H9 (cell line): ENCODE results near the gene ERC1. TPM values are rescaled to one million over a fixed set of nuclear protein-coding genes. Genes with fewer than 3 reads are reported as not detected.

Experiments used
- DNase-seq: peaks from one replicate; pipeline ENCODE4 v3.0.0-alpha.2; 2017
- H2AFZ ChIP-seq: one replicate; pipeline ENCODE4 v1.6.1; 2013; ENCODE audit warnings: mild to moderate bottlenecking, low read length, control low read depth, moderate library complexity
- H2AK5ac ChIP-seq: 2 replicates; pipeline ENCODE4 v1.6.1; 2013; ENCODE audit warnings: low read length, control low read depth, mixed read lengths; ENCODE audit not compliant: insufficient read length
- H2BK120ac ChIP-seq: one replicate; pipeline ENCODE4 v1.6.1; 2013; ENCODE audit warnings: low read depth, mild to moderate bottlenecking, low read length, control low read depth, inconsistent platforms; ENCODE audit not compliant: poor library complexity, severe bottlenecking
- H2BK12ac ChIP-seq: 2 replicates; pipeline ENCODE4 v1.6.1; 2013; ENCODE audit warnings: low read length, control low read depth, mixed read lengths, low read depth; ENCODE audit not compliant: insufficient read length
- H2BK15ac ChIP-seq: 2 replicates; pipeline ENCODE4 v1.6.1; 2013; ENCODE audit warnings: low read depth, low read length, control low read depth
- H2BK20ac ChIP-seq: one replicate; pipeline ENCODE4 v1.6.1; 2013; ENCODE audit warnings: low read depth, mild to moderate bottlenecking, low read length, control low read depth, inconsistent platforms; ENCODE audit not compliant: poor library complexity, severe bottlenecking
- H2BK5ac ChIP-seq: 2 replicates; pipeline ENCODE4 v1.6.1; 2013; ENCODE audit warnings: low read length, control low read depth, mixed read lengths; ENCODE audit not compliant: insufficient read length
- H3K14ac ChIP-seq: 2 replicates; pipeline ENCODE4 v1.6.1; 2013; ENCODE audit warnings: low read length, control low read depth; ENCODE audit not compliant: insufficient read depth
- H3K18ac ChIP-seq: 2 replicates; pipeline ENCODE4 v1.6.1; 2013; ENCODE audit warnings: low read depth, mild to moderate bottlenecking, mixed read lengths, low read length, control low read depth; ENCODE audit not compliant: insufficient read length
- H3K23ac ChIP-seq: 2 replicates; pipeline ENCODE4 v1.6.1; 2013; ENCODE audit warnings: low read length, control low read depth, mixed read lengths, low read depth; ENCODE audit not compliant: insufficient read length
- H3K23me2 ChIP-seq: 2 replicates; pipeline ENCODE4 v1.6.1; 2013; ENCODE audit warnings: low read depth, mild to moderate bottlenecking, mixed read lengths, low read length, control low read depth; ENCODE audit not compliant: insufficient read length, poor library complexity, severe bottlenecking
- H3K27ac ChIP-seq: 2 replicates; pipeline ENCODE4 v1.5.1; 2013; ENCODE audit warnings: low read length, control low read depth, mixed read lengths, low read depth; ENCODE audit not compliant: insufficient read length
- H3K27me3 ChIP-seq: 2 replicates; pipeline ENCODE4 v1.6.1; 2013; ENCODE audit warnings: low read length, control low read depth, inconsistent platforms; ENCODE audit not compliant: insufficient read depth
- H3K4ac ChIP-seq: 2 replicates; pipeline ENCODE4 v1.6.1; 2013; ENCODE audit warnings: low read depth, mild to moderate bottlenecking, control low read depth, inconsistent platforms, low read length, moderate library complexity
- H3K4me1 ChIP-seq: 2 replicates; pipeline ENCODE4 v1.6.1; 2013; ENCODE audit warnings: low read length, control low read depth, inconsistent platforms; ENCODE audit not compliant: insufficient read depth
- H3K4me2 ChIP-seq: 2 replicates; pipeline ENCODE4 v1.6.1; 2013; ENCODE audit warnings: low read length, control low read depth, mixed read lengths; ENCODE audit not compliant: insufficient read length, insufficient read depth
- H3K56ac ChIP-seq: 2 replicates; pipeline ENCODE4 v1.6.1; 2013; ENCODE audit warnings: low read depth, mild to moderate bottlenecking, mixed read lengths, low read length, control low read depth; ENCODE audit not compliant: insufficient read length
- H3K79me1 ChIP-seq: 2 replicates; pipeline ENCODE4 v1.6.1; 2013; ENCODE audit warnings: low read depth, mild to moderate bottlenecking, moderate library complexity, low read length, control low read depth, inconsistent platforms; ENCODE audit not compliant: insufficient read depth, poor library complexity, severe bottlenecking
- H3K79me2 ChIP-seq: 2 replicates; pipeline ENCODE4 v1.6.1; 2013; ENCODE audit warnings: low read length, control low read depth, inconsistent platforms; ENCODE audit not compliant: insufficient read depth
- H3K9ac ChIP-seq: 2 replicates; pipeline ENCODE4 v1.6.1; 2013; ENCODE audit warnings: low read length, control low read depth, mixed read lengths; ENCODE audit not compliant: insufficient read length; ENCODE audit errors: extremely low read depth
- H3K9me3 ChIP-seq: one replicate; pipeline ENCODE4 v1.6.1; 2013; ENCODE audit warnings: low read depth, low read length, inconsistent platforms; ENCODE audit not compliant: control insufficient read depth
- H3T11ph ChIP-seq: one replicate; pipeline ENCODE4 v1.6.1; 2013; ENCODE audit warnings: mild to moderate bottlenecking, low read length, control low read depth, inconsistent platforms
- H4K20me1 ChIP-seq: one replicate; pipeline ENCODE4 v1.6.1; 2013; ENCODE audit not compliant: control insufficient read depth, insufficient read length, insufficient read depth
- H4K5ac ChIP-seq: 2 replicates; pipeline ENCODE4 v1.6.1; 2013; ENCODE audit warnings: low read depth, mild to moderate bottlenecking, mixed read lengths, low read length, control low read depth; ENCODE audit not compliant: insufficient read length
- H4K8ac ChIP-seq: replicated peaks from 2 replicates; pipeline ENCODE4 v1.6.1; 2013; ENCODE audit warnings: low read length, control low read depth, mixed read lengths, low read depth; ENCODE audit not compliant: insufficient read length
- H4K91ac ChIP-seq: 2 replicates; pipeline ENCODE4 v1.6.1; 2013; ENCODE audit warnings: low read depth, mild to moderate bottlenecking, moderate library complexity, mixed read lengths, low read length, control low read depth; ENCODE audit not compliant: insufficient read length
- H3K27ac Mint-ChIP-seq, 3 experiments: 2 replicates in 2 of 3; 3 replicates in 1 of 3; pipeline ENCODE4 v1.8.0; 2020 to 2021; ENCODE audit warnings: mixed read lengths in 3 of 3, mild to moderate bottlenecking in 1 of 3, moderate library complexity in 1 of 3
- H3K27me3 Mint-ChIP-seq: 2 replicates; pipeline ENCODE4 v1.8.0; 2021; ENCODE audit warnings: low read depth, mild to moderate bottlenecking, moderate library complexity, mixed read lengths
- H3K36me3 Mint-ChIP-seq, 3 experiments: 2 replicates in 2 of 3; 3 replicates in 1 of 3; pipeline ENCODE4 v1.8.0; 2020 to 2021; ENCODE audit warnings: low read depth in 3 of 3, mixed read lengths in 3 of 3; ENCODE audit not compliant: insufficient read depth in 1 of 3
- H3K4me1 Mint-ChIP-seq, 2 experiments: 2 replicates each; pipeline ENCODE4 v1.8.0; 2020; ENCODE audit warnings: mixed read lengths in 2 of 2
- H3K4me3 Mint-ChIP-seq, 2 experiments: 2 replicates in 1 of 2; 3 replicates in 1 of 2; pipeline ENCODE4 v1.8.0; 2020 to 2021; ENCODE audit warnings: mild to moderate bottlenecking in 2 of 2, mixed read lengths in 2 of 2, moderate library complexity in 1 of 2
- H3K9me3 Mint-ChIP-seq, 2 experiments: 2 replicates in 1 of 2; 3 replicates in 1 of 2; pipeline ENCODE4 v1.8.0; 2020; ENCODE audit warnings: mild to moderate bottlenecking in 2 of 2, mixed read lengths in 2 of 2, moderate library complexity in 1 of 2
- CTCF ChIP-seq: fragments of 200-600 bp; sonication (generic); conservative IDR thresholded peaks from 3 replicates; pipeline ENCODE4 v1.8.0; 2021; ENCODE audit warnings: antibody characterized with exemption, mild to moderate bottlenecking
- WGBS: extraction: QIAGEN DNeasy Blood & Tissue Kit; methylation state at CpG from one replicate; pipeline ENCODE4 v1.1.7; 2013; ENCODE audit warnings: missing lambda C conversion rate, low lambda C conversion rate, mixed read lengths; ENCODE audit not compliant: insufficient read length; ENCODE audit errors: extremely low coverage; 5-methylcytosine and 5-hydroxymethylcytosine counted together
- total RNA-seq: library from RNA; stranded (reverse); gene quantifications from 2 replicates; pipeline ENCODE4 v1.2.1, GENCODE V29; 2021

Gene ERC1
- total RNA-seq, 1 experiment from 2014 or later: 51.2 TPM

- peaks cover 29% of the 10 kb centered on the region for H3K9me3 ChIP-seq
- no peaks in the 10 kb centered on the region for H3K79me1 ChIP-seq
- H3K27me3 ChIP-seq: no peaks in the 10 kb centered on the region
- no peak overlapping the region for H3K56ac ChIP-seq
- DNase-seq: no peak
- Mint-ChIP-seq H3K27me3 (no peaks in the 10 kb centered on the region; the same call in 1 of the 2 replicates), H3K4me3 (no peak overlapping the region), H3K4me1 (no peaks in the 10 kb centered on the region), H3K9me3 (peaks cover 53 to 58% of the 10 kb centered on the region in 2 experiments), H3K36me3 (peaks cover 47 to 56% (median 48%) of the 10 kb centered on the region in 3 experiments), H3K27ac (no peak overlapping the region)
- no peak overlapping the region for H3K4me2 ChIP-seq
- H2BK20ac ChIP-seq: no peak overlapping the region
- H3K9ac ChIP-seq: no peak overlapping the region
- no peak overlapping the region for H2AK5ac ChIP-seq
- H3K4ac ChIP-seq: no peak overlapping the region
- H3K18ac ChIP-seq: no peak overlapping the region
- H3K4me1 ChIP-seq: no peaks in the 10 kb centered on the region
- no peaks in the 10 kb centered on the region for H3K23me2 ChIP-seq
- H4K91ac ChIP-seq: no peak overlapping the region
- H3K79me2 ChIP-seq: no peaks in the 10 kb centered on the region
- H4K5ac ChIP-seq: no peak overlapping the region
- WGBS: no CpG with 5 or more reads among the region's 4 CpGs
- H4K8ac ChIP-seq: no peak overlapping the region
- no peak overlapping the region for H3T11ph ChIP-seq
- H3K23ac ChIP-seq: no peak overlapping the region
- no peak overlapping the region for H2BK12ac ChIP-seq
- no peak for TF ChIP-seq CTCF
- H2BK120ac ChIP-seq: no peak overlapping the region
- H4K20me1 ChIP-seq: no peaks in the 10 kb centered on the region
- no peak overlapping the region for H3K14ac ChIP-seq
- no peak overlapping the region for H2BK5ac ChIP-seq
- no peak overlapping the region for H3K27ac ChIP-seq
- H2AFZ ChIP-seq: no peak overlapping the region
- no peak overlapping the region for H2BK15ac ChIP-seq
These were observed 404.5 kb downstream of the ERC1 start for GRCh38 chr12:1395421-1395955.
